Ishikawa (cell line): ENCODE data around the gene TUBB1.

Source experiments
- CEBPB ChIP-seq: IDR thresholded peaks from 2 replicates; pipeline ENCODE4 v1.6.1; 2012
- CREB1 ChIP-seq: IDR thresholded peaks from 2 replicates; pipeline ENCODE4 v1.6.1; 2012; ENCODE audit warnings: low read depth
- EGR1 ChIP-seq: IDR thresholded peaks from 2 replicates; pipeline ENCODE4 v1.6.1; 2012
- EP300 ChIP-seq: IDR thresholded peaks from 2 replicates; pipeline ENCODE4 v1.6.1; 2012; ENCODE audit warnings: borderline replicate concordance
- FOXM1 ChIP-seq: IDR thresholded peaks from 2 replicates; pipeline ENCODE4 v1.6.1; 2012; ENCODE audit warnings: low read depth, borderline replicate concordance
- NFIC ChIP-seq: IDR thresholded peaks from 2 replicates; pipeline ENCODE4 v1.6.1; 2012
- RAD21 ChIP-seq: IDR thresholded peaks from 2 replicates; pipeline ENCODE4 v1.6.1; 2012; ENCODE audit warnings: low read depth
- TAF1 ChIP-seq: IDR thresholded peaks from 2 replicates; pipeline ENCODE4 v1.6.1; 2012; ENCODE audit warnings: low read depth, mild to moderate bottlenecking
- TCF12 ChIP-seq: IDR thresholded peaks from 2 replicates; pipeline ENCODE4 v1.6.1; 2012; ENCODE audit warnings: low read depth
- TEAD4 ChIP-seq: IDR thresholded peaks from 2 replicates; pipeline ENCODE4 v1.6.1; 2012
- YY1 ChIP-seq: IDR thresholded peaks from 2 replicates; pipeline ENCODE4 v1.6.1; 2012; ENCODE audit warnings: low read depth
- ZBTB7A ChIP-seq: IDR thresholded peaks from 2 replicates; pipeline ENCODE4 v1.6.1; 2012; ENCODE audit warnings: low read depth
- TF ChIP-seq, protein P1 (sequence below): IDR thresholded peaks from 2 replicates; pipeline ENCODE4 v1.6.1; 2012
- TF ChIP-seq, protein P2 (sequence below): IDR thresholded peaks from 2 replicates; pipeline ENCODE4 v1.6.1; 2012; ENCODE audit warnings: low read depth, mild to moderate bottlenecking
- TF ChIP-seq, protein P3 (sequence below): IDR thresholded peaks from 2 replicates; pipeline ENCODE4 v1.6.1; 2012

Gene TUBB1

DNA sequence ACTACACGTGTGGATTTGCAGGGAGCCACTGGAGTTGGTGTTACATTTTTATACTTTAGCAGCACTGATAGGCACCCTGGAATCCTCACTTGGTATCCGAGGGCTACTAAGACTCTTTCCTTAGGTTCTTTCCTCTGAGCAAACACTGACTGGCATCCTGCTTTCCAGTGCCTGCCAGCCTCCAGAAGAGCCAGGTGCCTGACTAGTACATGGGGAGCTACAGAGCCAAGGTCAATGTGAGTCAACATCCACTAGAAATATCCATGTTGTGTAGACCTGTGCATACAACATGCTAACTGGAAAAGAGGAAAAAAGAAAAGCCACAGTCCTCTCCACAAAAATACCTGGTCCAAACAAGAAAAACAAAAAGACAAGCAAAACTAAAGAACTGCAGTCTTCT, 5.9 kb downstream of the TUBB1 start:
- TF ChIP-seq CREB1: no peak
- TF ChIP-seq, protein P1, sequence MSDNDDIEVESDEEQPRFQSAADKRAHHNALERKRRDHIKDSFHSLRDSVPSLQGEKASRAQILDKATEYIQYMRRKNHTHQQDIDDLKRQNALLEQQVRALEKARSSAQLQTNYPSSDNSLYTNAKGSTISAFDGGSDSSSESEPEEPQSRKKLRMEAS: no peak
- no peak for TF ChIP-seq EP300
- no peak for TF ChIP-seq TAF1
- no peak for TF ChIP-seq FOXM1
- no peak for TF ChIP-seq CEBPB
- TF ChIP-seq ZBTB7A: no peak
- TF ChIP-seq TEAD4: no peak
- TF ChIP-seq, protein P2, sequence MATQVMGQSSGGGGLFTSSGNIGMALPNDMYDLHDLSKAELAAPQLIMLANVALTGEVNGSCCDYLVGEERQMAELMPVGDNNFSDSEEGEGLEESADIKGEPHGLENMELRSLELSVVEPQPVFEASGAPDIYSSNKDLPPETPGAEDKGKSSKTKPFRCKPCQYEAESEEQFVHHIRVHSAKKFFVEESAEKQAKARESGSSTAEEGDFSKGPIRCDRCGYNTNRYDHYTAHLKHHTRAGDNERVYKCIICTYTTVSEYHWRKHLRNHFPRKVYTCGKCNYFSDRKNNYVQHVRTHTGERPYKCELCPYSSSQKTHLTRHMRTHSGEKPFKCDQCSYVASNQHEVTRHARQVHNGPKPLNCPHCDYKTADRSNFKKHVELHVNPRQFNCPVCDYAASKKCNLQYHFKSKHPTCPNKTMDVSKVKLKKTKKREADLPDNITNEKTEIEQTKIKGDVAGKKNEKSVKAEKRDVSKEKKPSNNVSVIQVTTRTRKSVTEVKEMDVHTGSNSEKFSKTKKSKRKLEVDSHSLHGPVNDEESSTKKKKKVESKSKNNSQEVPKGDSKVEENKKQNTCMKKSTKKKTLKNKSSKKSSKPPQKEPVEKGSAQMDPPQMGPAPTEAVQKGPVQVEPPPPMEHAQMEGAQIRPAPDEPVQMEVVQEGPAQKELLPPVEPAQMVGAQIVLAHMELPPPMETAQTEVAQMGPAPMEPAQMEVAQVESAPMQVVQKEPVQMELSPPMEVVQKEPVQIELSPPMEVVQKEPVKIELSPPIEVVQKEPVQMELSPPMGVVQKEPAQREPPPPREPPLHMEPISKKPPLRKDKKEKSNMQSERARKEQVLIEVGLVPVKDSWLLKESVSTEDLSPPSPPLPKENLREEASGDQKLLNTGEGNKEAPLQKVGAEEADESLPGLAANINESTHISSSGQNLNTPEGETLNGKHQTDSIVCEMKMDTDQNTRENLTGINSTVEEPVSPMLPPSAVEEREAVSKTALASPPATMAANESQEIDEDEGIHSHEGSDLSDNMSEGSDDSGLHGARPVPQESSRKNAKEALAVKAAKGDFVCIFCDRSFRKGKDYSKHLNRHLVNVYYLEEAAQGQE: no peak
- no peak for TF ChIP-seq RAD21

DNA sequence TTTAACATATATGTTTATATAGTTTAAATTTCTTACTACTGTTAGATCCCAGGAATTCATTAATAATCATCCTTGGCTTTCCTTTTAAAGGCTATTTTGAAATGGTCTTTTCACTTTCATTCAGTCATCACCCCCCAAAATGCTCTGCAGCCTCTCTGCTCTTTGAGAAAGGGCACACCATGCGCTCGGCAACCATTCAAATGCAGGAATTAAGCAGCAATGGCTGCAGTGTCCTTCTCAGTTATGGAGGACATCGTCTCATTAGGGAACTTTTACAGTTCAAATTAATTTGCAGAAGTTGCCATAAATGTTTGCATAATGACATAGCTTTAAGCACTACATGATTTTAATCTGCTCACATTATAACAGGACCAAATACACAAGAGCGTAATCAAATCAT, 6.3 kb downstream of the TUBB1 start:
- no peak for TF ChIP-seq EP300
- no peak for TF ChIP-seq CREB1
- TF ChIP-seq, protein P2: no peak

DNA sequence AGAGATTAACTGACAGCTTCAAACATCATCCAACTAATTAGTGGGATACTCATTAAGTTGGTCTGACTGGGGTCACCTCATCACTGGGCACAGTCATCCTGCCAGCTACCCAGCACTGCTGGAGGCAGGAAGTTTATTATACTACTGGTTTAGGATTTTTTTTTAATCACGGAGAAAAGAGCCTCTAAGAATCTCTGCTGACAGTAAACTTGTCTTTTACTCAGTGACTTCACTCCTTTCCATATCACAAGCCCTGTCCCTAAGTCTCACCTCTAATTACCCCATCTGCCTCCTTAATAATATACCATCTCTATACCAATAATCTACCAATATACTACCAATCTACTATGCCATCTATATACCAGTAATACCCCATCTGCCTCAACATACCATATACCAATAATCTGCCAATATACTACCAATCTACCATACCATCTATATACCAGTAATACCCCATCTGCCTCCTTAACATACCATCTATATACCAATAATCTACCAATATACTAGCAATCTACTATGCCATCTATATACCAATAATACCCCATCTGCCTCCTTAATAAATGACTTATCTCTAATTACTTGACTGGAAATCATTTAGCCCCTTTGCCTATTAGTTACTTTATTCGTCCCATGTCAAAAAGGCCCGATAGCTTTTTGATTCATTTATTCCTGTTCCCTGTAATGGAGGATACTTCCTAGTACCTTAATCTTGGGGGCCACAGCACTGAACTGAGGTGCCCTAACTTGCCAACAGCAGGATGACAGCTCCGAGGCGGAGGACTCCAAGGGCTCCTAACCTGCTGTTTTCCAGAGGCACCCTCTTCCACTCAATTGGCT, 7.9 kb downstream of the TUBB1 start:
- no peak for TF ChIP-seq EGR1
- TF ChIP-seq, protein P3, sequence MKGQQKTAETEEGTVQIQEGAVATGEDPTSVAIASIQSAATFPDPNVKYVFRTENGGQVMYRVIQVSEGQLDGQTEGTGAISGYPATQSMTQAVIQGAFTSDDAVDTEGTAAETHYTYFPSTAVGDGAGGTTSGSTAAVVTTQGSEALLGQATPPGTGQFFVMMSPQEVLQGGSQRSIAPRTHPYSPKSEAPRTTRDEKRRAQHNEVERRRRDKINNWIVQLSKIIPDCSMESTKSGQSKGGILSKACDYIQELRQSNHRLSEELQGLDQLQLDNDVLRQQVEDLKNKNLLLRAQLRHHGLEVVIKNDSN: no peak
- no peak for TF ChIP-seq TAF1
- TF ChIP-seq NFIC: no peak
- TF ChIP-seq CREB1: no peak
- TF ChIP-seq, protein P2: no peak
- TF ChIP-seq TEAD4: no peak

DNA sequence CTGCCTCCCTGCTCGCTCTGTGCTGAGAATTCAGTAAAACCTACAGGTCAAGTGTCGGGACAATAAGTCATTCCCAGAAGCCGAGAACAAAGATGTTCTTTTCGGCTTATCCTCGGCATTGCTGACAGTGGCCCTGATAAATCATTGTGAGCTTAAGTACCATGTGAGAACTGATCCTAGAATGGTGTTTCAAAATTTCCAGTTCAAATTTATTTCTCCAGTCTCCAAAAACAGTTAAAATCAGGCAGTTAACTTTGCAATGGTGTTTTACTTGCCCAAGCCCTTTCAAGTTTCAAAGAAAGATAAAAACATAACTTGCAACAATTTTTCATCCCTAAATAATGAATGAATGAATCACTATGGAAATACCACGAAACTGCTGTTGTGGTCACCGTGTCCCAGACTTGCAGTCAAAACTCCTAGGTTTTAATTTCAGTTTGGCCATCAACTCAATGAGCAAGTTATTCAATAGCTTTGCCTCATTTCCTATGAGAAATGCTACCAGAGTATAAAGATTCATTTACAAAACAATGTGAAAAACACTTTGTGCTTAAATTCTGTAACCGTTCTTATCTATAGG, 8.6 kb downstream of the TUBB1 start:
- no peak for TF ChIP-seq TEAD4
- no peak for TF ChIP-seq TAF1
- TF ChIP-seq YY1: no peak
- TF ChIP-seq ZBTB7A: no peak
- no peak for TF ChIP-seq CREB1
- TF ChIP-seq FOXM1: no peak

DNA sequence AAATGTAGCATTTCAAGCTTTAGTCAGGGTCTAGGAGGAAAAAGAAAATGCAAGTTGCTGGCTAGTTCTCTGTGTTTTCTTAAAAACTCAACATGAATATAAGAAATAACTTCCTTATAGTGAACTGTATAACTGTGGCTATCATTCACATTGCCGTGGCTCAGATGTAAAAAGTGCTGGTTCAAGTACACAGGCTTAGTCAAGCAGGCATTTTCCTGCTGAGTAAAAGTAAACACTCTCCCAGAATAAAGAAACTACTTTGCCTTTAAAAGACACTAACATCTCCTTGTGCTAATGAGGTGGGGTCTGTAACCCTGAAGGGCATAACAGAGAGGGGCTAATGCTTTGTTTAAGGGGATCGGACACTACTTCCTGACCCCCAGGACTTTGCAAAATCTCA, 9.6 kb downstream of the TUBB1 start:
- TF ChIP-seq, protein P1: no peak
- TF ChIP-seq EP300: no peak
- TF ChIP-seq CEBPB: no peak
- TF ChIP-seq, protein P2: no peak
- no peak for TF ChIP-seq ZBTB7A
- no peak for TF ChIP-seq EGR1
- TF ChIP-seq RAD21: no peak
- TF ChIP-seq TCF12: no peak
- TF ChIP-seq YY1: no peak
- TF ChIP-seq FOXM1: no peak
- TF ChIP-seq, protein P3: no peak
- TF ChIP-seq TAF1: no peak
- TF ChIP-seq NFIC: no peak
- TF ChIP-seq TEAD4: no peak
